ENCODE results near the gene SEZ6. TPM values are rescaled to one million over a fixed set of nuclear protein-coding genes. Genes with fewer than 3 reads are reported as not detected.

Gene SEZ6
- total RNA-seq, 2 experiments from 2014 or later = not detected

DNA sequence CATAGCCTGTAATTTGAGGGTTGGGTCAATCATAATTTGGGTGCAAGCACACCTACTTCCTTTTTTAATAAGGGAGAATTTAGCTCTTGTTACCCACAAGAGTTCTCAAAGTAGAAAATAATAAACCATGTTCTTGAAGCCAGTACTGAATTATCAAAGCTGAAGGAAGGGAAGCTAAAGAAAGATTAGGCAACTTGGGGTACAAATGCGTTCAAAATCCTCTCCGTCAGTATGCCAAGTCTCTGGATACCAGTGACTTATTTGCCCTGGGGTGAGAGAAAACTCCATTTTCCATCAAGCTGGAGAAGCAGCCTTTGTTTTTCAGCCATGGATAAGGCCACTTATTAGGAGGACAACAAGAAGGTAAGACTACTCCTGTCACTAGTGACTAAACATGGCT, 79.5 kb downstream of the SEZ6 start:
- peaks cover 59% of the 10 kb centered on the region for H3K4me1 Mint-ChIP-seq
- peak overlapping the region; percentile 36 for H3K4me3 Mint-ChIP-seq
- ChIA-PET POLR2A (interaction anchor here (0.5 to 2.3 kb wide), 4 partner anchors 18 to 204 kb away, joined by 3 to 11 read pairs (median 4); partner anchors contain the start of gene PHF12), CTCF (interaction anchor here (0.5 to 3.2 kb wide), 16 partner anchors 10 to 665 kb away, joined by 3 to 28 read pairs (median 6); partner anchors contain the start of genes FAM222B, FLOT2 and PHF12)
- intact Hi-C loops (cut with DNase I, micrococcal nuclease) = loop anchor here (1.0 to 2.0 kb wide), 7 partner anchors 10 to 114 kb away; no protein-coding TSS in a partner anchor
- no peak for ATAC-seq
- DNase-seq = no peak
- peaks cover 79% of the 10 kb centered on the region for H3K36me3 Mint-ChIP-seq (ENCODE audit: low read depth)
- peak overlapping the region; percentile 88 for H3K27ac Mint-ChIP-seq
- no peaks in the 10 kb centered on the region for H3K27me3 Mint-ChIP-seq
- H3K9me3 Mint-ChIP-seq (ENCODE audit: low read depth) = peaks cover 13% of the 10 kb centered on the region

DNA sequence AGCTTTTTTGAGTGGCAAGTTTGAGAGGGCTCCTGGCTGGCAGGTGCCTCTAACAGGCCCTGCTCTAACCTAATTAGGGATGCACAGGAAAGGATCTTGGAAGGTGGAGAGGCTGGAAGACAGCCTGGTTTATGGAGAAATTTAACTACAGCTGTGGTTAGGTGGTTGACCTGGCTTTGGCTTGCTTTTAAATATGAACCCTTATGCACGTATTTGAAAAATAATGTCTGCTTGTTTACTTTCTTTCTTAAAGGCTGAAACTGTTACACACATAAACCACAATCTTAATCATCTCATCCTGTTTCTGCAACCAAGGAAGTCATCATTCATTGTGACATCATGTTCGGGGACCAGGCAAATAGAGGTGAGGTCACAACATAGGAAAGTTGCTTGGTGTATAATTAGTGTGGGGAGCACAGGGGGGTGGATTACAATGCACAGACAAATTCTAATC, 79.9 kb downstream of the SEZ6 start:
- DNase-seq = peak; percentile 51
- H3K27ac Mint-ChIP-seq = peak overlapping the region; percentile 88
- CTCF ChIA-PET = interaction anchor here (0.6 to 3.2 kb wide), 18 partner anchors 8 to 445 kb away, joined by 3 to 28 read pairs (median 5); partner anchors contain the start of genes FAM222B, FLOT2 and PHF12
- intact Hi-C loops (cut with DNase I, micrococcal nuclease) = loop anchor here (1.0 to 2.0 kb wide), 7 partner anchors 10 to 114 kb away; no protein-coding TSS in a partner anchor
- H3K36me3 Mint-ChIP-seq (ENCODE audit: low read depth) = peaks cover 82% of the 10 kb centered on the region
- peak overlapping the region; percentile 36 for H3K4me3 Mint-ChIP-seq
- H3K4me1 Mint-ChIP-seq = peaks cover 59% of the 10 kb centered on the region
- peaks cover 13% of the 10 kb centered on the region for H3K9me3 Mint-ChIP-seq (ENCODE audit: low read depth)
- POLR2A ChIA-PET = interaction anchor here (1.0 to 2.3 kb wide), 2 partner anchors 23 to 26 kb away, joined by 3 to 5 read pairs; partner anchors contain the start of gene PHF12
- ATAC-seq = peak; percentile 84
- no peaks in the 10 kb centered on the region for H3K27me3 Mint-ChIP-seq

DNA sequence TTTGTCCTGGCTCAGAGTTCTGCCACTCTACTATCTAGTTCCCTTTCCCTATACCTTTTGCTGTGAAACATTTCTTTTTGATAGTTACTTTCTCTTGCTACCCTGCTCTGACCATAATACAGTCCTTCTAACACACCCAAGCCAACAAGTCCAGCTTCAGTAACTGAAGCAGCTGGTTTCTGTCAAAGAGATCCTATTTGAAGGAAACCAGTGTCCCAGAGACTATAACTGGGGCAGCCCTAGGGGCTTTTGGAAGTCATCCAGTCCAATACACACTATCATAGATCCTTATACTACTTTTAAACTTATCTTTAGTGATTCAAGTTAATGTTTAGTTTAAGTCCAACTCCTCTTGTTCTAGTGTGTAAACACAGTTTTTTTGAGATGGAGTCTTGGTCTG, 85.6 kb downstream of the SEZ6 start:
- Mint-ChIP-seq H3K27me3 (no peaks in the 10 kb centered on the region), H3K36me3 (ENCODE audit: low read depth) (peaks cover 80% of the 10 kb centered on the region), H3K4me3 (no peak overlapping the region), H3K4me1 (peaks cover 22% of the 10 kb centered on the region), H3K9me3 (ENCODE audit: low read depth) (peaks cover 3% of the 10 kb centered on the region), H3K27ac (peak overlapping the region; percentile 5)
- POLR2A ChIA-PET = no interaction called here
- intact Hi-C loops (cut with DNase I, micrococcal nuclease) = no loop called here
- ATAC-seq = no peak
- CTCF ChIA-PET = interaction anchor here (1.9 to 5.7 kb wide), 2 partner anchors 14 to 156 kb away, joined by 7 to 25 read pairs; no protein-coding TSS in a partner anchor
- no peak for DNase-seq

DNA sequence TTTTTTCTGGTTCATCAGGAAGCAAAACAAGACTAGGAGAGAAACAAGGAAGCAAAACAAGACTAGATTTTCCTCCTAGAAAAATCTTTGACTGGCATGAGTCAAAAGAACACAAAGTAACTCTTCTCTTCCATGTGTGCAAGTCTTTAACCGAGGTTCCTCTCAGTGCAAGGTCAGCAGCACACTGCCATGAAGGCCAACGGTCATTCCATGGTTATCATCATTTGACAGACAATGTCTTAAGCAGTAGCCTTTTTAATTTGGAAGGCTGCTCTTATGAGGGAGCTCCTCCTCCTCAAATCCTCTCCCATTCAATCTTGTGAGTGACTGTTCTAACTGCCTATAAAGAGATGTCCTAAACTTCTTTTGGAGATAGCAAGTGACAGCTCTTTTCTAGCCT, 87.5 kb downstream of the SEZ6 start:
- Mint-ChIP-seq H3K27me3 (no peaks in the 10 kb centered on the region), H3K4me3 (no peak overlapping the region), H3K9me3 (ENCODE audit: low read depth) (peaks cover 9% of the 10 kb centered on the region), H3K36me3 (ENCODE audit: low read depth) (peaks cover 78% of the 10 kb centered on the region), H3K27ac (no peak overlapping the region), H3K4me1 (peaks cover 17% of the 10 kb centered on the region)
- DNase-seq (no peak), ATAC-seq (no peak)
- ChIA-PET POLR2A (no interaction called here), CTCF (interaction anchor here (0.7 to 5.7 kb wide), 14 partner anchors 8 to 192 kb away, joined by 3 to 28 read pairs (median 4); partner anchors contain the start of gene NEK8)
- intact Hi-C loops (cut with DNase I, micrococcal nuclease) = no loop called here

DNA sequence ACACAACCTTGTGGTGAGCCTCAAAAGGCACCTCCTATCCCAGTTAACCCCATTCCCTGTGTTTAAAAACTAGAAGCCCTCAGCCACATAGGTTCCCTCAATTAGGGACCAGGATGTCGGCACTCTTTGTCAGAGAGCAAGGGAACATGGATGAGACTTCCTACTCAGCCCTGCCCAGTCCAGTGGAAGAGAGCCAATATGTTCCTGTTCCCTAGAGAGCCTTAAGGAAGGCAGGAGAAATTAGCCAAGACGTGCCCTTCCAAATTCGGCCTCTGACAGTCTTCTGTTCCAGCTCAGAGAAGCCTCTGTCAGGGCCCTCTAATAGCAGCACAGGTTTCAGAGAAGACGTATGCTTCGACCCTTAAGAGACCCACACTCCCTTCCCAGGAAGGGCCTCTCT, 88.4 kb downstream of the SEZ6 start:
- Mint-ChIP-seq H3K27me3 (no peaks in the 10 kb centered on the region), H3K9me3 (ENCODE audit: low read depth) (peaks cover 9% of the 10 kb centered on the region), H3K27ac (no peak overlapping the region), H3K36me3 (ENCODE audit: low read depth) (peaks cover 78% of the 10 kb centered on the region), H3K4me1 (peaks cover 14% of the 10 kb centered on the region), H3K4me3 (no peak overlapping the region)
- POLR2A ChIA-PET = no interaction called here
- intact Hi-C loops (cut with DNase I, micrococcal nuclease) = no loop called here
- DNase-seq (no peak), ATAC-seq (no peak)
- CTCF ChIA-PET = interaction anchor here (0.6 to 5.7 kb wide), 11 partner anchors 8 to 178 kb away, joined by 3 to 28 read pairs (median 3); no protein-coding TSS in a partner anchor

DNA sequence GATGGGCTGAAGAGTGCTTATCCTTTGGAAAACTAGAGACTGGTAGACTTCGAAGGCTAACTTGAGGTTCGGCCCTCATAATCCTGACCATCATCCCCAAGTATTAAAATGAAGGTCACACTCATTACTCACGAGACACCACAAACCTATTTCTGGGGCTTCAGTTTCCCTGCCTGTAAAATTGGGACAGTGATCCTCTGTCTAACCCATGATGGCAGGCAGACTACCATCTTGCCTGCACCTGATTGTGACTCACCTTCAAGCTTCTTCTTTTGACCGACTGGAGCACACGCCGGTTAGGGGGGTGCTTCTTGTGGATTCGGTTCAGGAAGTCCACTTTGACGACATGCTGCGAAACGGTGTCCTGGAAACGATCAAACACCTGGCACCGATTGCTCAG, 88.8 kb downstream of the SEZ6 start:
- no peak overlapping the region for H3K4me3 Mint-ChIP-seq
- CTCF ChIA-PET = interaction anchor here (0.6 to 5.7 kb wide), 15 partner anchors 9 to 190 kb away, joined by 3 to 28 read pairs (median 5); partner anchors contain the start of gene TLCD1
- intact Hi-C loops (cut with DNase I, micrococcal nuclease) = no loop called here
- peaks cover 9% of the 10 kb centered on the region for H3K9me3 Mint-ChIP-seq (ENCODE audit: low read depth)
- peaks cover 82% of the 10 kb centered on the region for H3K36me3 Mint-ChIP-seq (ENCODE audit: low read depth)
- H3K27me3 Mint-ChIP-seq = no peaks in the 10 kb centered on the region
- POLR2A ChIA-PET = no interaction called here
- H3K27ac Mint-ChIP-seq = no peak overlapping the region
- peaks cover 14% of the 10 kb centered on the region for H3K4me1 Mint-ChIP-seq
- no peak for DNase-seq
- no peak for ATAC-seq

DNA sequence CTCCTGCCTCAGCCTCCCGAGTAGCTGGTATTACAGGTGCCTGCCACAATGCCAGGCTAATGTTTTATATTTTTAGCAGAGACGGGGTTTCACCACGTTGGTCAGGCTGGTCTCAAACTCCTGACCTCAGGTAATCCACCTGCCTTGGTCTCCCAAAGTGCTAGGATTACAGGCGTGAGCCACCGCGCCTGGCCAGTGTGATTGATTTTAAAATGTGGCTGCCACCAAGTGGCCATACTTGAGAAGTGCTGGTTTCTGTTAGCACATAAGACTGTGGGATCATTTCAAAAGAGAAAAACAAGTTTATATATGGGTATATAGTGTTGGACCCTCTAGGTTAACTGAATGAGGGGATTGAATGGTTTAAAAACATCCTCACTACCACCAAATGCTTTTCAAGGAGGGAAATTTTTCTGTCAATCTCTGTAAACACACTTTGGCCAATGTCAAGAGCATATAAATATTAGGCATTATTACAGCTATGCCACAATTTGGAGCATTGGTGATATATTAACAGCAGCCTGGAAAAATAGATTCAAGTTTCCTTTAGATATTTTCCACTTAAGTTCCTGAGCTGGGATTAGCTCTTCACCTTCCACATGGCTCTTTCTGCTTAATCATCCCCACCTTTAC, 89.4 kb downstream of the SEZ6 start:
- peaks cover 14% of the 10 kb centered on the region for H3K4me1 Mint-ChIP-seq
- ATAC-seq (peak; percentile 70), DNase-seq (peak; percentile 66)
- H3K4me3 Mint-ChIP-seq = no peak overlapping the region
- H3K27me3 Mint-ChIP-seq = no peaks in the 10 kb centered on the region
- peaks cover 81% of the 10 kb centered on the region for H3K36me3 Mint-ChIP-seq (ENCODE audit: low read depth)
- intact Hi-C loops (cut with DNase I, micrococcal nuclease) = loop anchor here (1.0 kb wide), 4 partner anchors 10 to 190 kb away; partner anchors contain the start of gene TLCD1 (in 1 of the 2)
- H3K27ac Mint-ChIP-seq = no peak overlapping the region
- ChIA-PET CTCF (interaction anchor here (0.7 to 5.7 kb wide), 18 partner anchors 10 to 190 kb away, joined by 3 to 28 read pairs (median 5); partner anchors contain the start of gene TLCD1), POLR2A (no interaction called here)
- peaks cover 9% of the 10 kb centered on the region for H3K9me3 Mint-ChIP-seq (ENCODE audit: low read depth)

DNA sequence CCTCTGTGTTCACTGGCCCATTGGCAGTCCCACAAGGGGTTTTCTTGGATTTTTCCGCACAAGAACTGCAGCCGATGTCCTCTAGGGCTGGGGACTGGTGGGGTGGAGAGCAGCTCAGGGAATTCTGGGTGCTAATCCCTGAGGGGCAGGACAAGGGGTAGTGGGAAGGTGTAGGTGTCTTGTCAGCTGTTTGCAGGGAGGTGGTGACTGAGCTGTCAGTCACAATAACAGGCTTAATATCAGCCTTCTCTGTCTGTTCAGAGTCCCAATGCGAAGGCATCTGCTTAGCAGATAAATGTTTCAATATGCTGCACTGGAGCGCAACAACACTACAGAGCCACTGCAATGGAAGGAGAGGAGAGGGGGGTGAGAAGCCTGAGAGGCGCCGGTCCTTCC, 92.9 kb downstream of the SEZ6 start:
- ATAC-seq (no peak), DNase-seq (no peak)
- H3K36me3 Mint-ChIP-seq (ENCODE audit: low read depth) = peaks cover 80% of the 10 kb centered on the region
- H3K4me1 Mint-ChIP-seq = peaks cover 14% of the 10 kb centered on the region
- H3K27me3 Mint-ChIP-seq = no peaks in the 10 kb centered on the region
- POLR2A ChIA-PET = no interaction called here
- no peak overlapping the region for H3K4me3 Mint-ChIP-seq
- CTCF ChIA-PET = interaction anchor here (0.5 to 2.2 kb wide), 10 partner anchors 30 to 1994 kb away, joined by 3 to 7 read pairs (median 4); no protein-coding TSS in a partner anchor
- no peak overlapping the region for H3K27ac Mint-ChIP-seq
- intact Hi-C loops (cut with DNase I, micrococcal nuclease) = no loop called here
- peaks cover 9% of the 10 kb centered on the region for H3K9me3 Mint-ChIP-seq (ENCODE audit: low read depth)

DNA sequence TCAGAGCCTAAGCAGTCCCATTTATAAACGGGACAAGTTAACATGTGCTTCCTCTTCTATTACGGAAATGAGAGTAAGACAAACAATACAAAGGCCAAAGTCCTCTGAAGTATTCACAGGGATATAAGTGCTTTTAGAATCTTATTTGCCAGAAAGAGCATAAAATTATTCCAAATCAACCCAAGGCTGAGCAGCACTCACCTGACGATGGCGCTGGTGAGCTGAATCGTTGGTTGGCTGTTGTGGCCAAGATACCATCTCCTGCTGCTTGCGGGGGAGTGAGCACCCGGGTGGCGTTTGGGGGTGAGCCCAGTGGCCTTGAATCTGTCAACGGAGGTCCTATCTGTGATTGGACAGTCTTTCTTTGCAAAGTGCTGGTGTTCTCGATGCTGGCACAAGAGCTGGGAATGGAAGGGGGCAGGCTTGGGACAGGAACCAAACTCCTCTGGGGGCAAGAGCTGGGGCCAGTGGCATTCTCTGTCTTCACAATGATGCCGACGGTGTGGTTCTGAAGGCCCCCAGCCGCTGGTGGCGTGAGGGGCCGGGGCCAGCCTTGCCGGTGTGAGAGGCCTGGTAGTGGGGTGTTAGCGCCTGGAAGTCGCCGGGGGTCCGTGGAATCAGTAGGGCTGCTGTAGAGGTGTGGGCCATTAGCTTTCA, 93.4 kb downstream of the SEZ6 start:
- Mint-ChIP-seq H3K9me3 (ENCODE audit: low read depth) (peaks cover 9% of the 10 kb centered on the region), H3K27ac (no peak overlapping the region), H3K4me1 (peaks cover 14% of the 10 kb centered on the region), H3K27me3 (no peaks in the 10 kb centered on the region), H3K4me3 (no peak overlapping the region), H3K36me3 (ENCODE audit: low read depth) (peaks cover 76% of the 10 kb centered on the region)
- intact Hi-C loops (cut with DNase I, micrococcal nuclease) = no loop called here
- ATAC-seq (no peak), DNase-seq (peak; percentile 54)
- ChIA-PET POLR2A (interaction anchor here (0.7 kb wide), 1 partner anchor 183 kb away, joined by 3 read pairs; no protein-coding TSS in a partner anchor), CTCF (interaction anchor here (0.6 to 2.2 kb wide), 10 partner anchors 22 to 194 kb away, joined by 3 to 7 read pairs (median 4); no protein-coding TSS in a partner anchor)

DNA sequence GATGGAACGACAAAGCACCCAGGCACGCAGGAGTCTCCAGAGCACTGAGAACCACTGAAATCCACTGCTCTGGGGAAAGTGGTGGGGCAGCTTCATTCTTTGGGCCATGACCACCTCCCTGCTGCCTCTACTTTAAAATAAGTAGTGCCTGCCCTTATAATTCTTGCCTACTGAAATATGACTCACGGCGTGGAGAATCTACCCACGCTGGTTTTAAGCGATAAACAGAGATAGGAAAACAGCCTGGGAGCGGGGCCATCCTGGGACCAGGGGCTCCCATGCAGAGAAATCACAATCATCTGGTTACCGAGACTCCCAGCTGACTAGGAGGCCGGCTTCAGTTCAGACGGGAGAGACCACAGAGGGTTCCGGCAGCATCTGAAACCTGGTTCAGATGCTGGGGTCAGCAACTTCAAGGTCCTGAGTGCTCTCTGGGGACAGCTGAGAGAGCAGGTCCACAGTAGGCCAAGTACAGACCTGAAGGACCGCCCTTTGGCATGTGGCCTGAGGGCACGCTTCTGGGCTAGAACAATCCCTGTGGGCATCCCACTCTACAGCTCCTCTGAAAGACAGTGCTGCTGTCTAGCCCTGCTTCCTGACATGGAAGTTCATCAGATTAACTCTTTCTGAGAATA, 94.3 kb downstream of the SEZ6 start:
- POLR2A ChIA-PET = interaction anchor here (0.7 to 1.2 kb wide), 2 partner anchors 9 to 182 kb away, joined by 3 to 4 read pairs; partner anchors contain the start of gene DHRS13
- H3K27ac Mint-ChIP-seq = no peak overlapping the region
- CTCF ChIA-PET = interaction anchor here (0.6 to 2.2 kb wide), 11 partner anchors 8 to 205 kb away, joined by 3 to 7 read pairs (median 3); partner anchors contain the start of gene PHF12
- DNase-seq = no peak
- peaks cover 9% of the 10 kb centered on the region for H3K9me3 Mint-ChIP-seq (ENCODE audit: low read depth)
- H3K4me3 Mint-ChIP-seq = no peak overlapping the region
- H3K4me1 Mint-ChIP-seq = peaks cover 14% of the 10 kb centered on the region
- peaks cover 71% of the 10 kb centered on the region for H3K36me3 Mint-ChIP-seq (ENCODE audit: low read depth)
- ATAC-seq = no peak
- intact Hi-C loops (cut with DNase I, micrococcal nuclease) = no loop called here
- no peaks in the 10 kb centered on the region for H3K27me3 Mint-ChIP-seq
